HepG2 (cell line): ENCODE data around the gene PSENEN. TPM values are rescaled to one million over a fixed set of nuclear protein-coding genes. Genes with fewer than 3 reads are reported as not detected.

ENCODE experiments used
- ATAC-seq: fragments of 200-7000 bp; cut with Tn5 transposase; 3 replicates; pipeline ENCODE4 v1.9.1; 2020; ENCODE audit warnings: mild to moderate bottlenecking, moderate library complexity
- BruUV-seq: library from RNA; stranded (reverse); fragments of 400-500 nt; replicated peaks from 2 replicates; lab custom pipeline; 2021; lab: Mats Ljungman, UMichigan
- CTCF ChIA-PET: fragments of 300-600 bp; formaldehyde crosslinking; extraction: SDS; loops from one replicate; lab custom pipeline; 2021; ENCODE audit warnings: low total read pairs, inconsistent platforms, low intra/inter-chr PET ratio; lab: Yijun Ruan, JAX
- POLR2A ChIA-PET: fragments of 350-600 bp; sonication (Branson Sonifier 250); formaldehyde crosslinking; loops from one replicate; lab custom pipeline; 2020; ENCODE audit warnings: antibody characterized with exemption, inconsistent platforms; lab: Yijun Ruan, JAX
- DNase-seq: peaks from one replicate; pipeline ENCODE4 v3.0.0-alpha.2; 2015; ENCODE audit warnings: low spot score
- FAIRE-seq: peaks from 3 replicates; lab custom pipeline; 2011; peaks lifted over from hg19 to GRCh38; lab: Jason Lieb, UNC
- H2AFZ ChIP-seq: one replicate; pipeline ENCODE4 v1.6.1; 2011; ENCODE audit warnings: low read length, inconsistent platforms
- H3K27ac ChIP-seq: fragments of 300-600 bp; 3 replicates; pipeline ENCODE4 v1.8.0; 2011; ENCODE audit warnings: mixed run types, mild to moderate bottlenecking, mixed read lengths, low read length, inconsistent platforms; ENCODE audit not compliant: insufficient read depth; ENCODE audit errors: extremely low read length
- H3K27me3 ChIP-seq, 2 experiments: fragments of 200-600 bp in 1 of 2; 2 replicates in 1 of 2; 3 replicates in 1 of 2; pipeline versions ENCODE4 v1.6.0 to v1.8.0; 2011; ENCODE audit warnings: low read length in 2 of 2, mild to moderate bottlenecking in 2 of 2, moderate library complexity in 2 of 2, inconsistent platforms in 1 of 2; ENCODE audit not compliant: insufficient read depth in 2 of 2, control insufficient read depth in 1 of 2
- H3K36me3 ChIP-seq, 2 experiments: fragments of 200-600 bp in 1 of 2; replicated peaks in 1 of 2; 2 replicates in 1 of 2; 3 replicates in 1 of 2; pipeline versions ENCODE4 v1.5.1 to v1.8.0; 2011; ENCODE audit warnings: low read length in 2 of 2, inconsistent platforms in 1 of 2; ENCODE audit not compliant: insufficient read depth in 2 of 2, control insufficient read depth in 1 of 2
- H3K4me1 ChIP-seq: 2 replicates; pipeline ENCODE4 v1.5.1; 2012; ENCODE audit warnings: low read length, inconsistent platforms; ENCODE audit not compliant: insufficient read depth
- H3K4me2 ChIP-seq: 2 replicates; pipeline ENCODE4 v1.6.0; 2011; ENCODE audit warnings: low read depth, low read length, inconsistent platforms
- H3K4me3 ChIP-seq, 3 experiments: fragments of 200-600 bp in 1 of 3; sonication (generic), shearing (Covaris generic) in 1 of 3; replicated peaks in 1 of 3; 2 replicates each; pipeline ENCODE4 v1.5.1; 2011 to 2016; ENCODE audit warnings: low read length in 3 of 3, inconsistent platforms in 2 of 3, low read depth in 2 of 3, mild to moderate bottlenecking in 2 of 3, control low read depth in 1 of 3, mixed read lengths in 1 of 3; ENCODE audit not compliant: insufficient read depth in 1 of 3
- H3K79me2 ChIP-seq: one replicate; pipeline ENCODE4 v1.6.1; 2011; ENCODE audit warnings: low read length, inconsistent platforms; ENCODE audit not compliant: insufficient read depth
- H3K9ac ChIP-seq: 2 replicates; pipeline ENCODE4 v1.6.0; 2011; ENCODE audit warnings: mild to moderate bottlenecking, low read depth, low read length, inconsistent platforms; ENCODE audit not compliant: insufficient read depth
- H3K9me3 ChIP-seq: 2 replicates; pipeline ENCODE4 v1.5.1; 2012; ENCODE audit warnings: mild to moderate bottlenecking, low read length
- H4K20me1 ChIP-seq: 2 replicates; pipeline ENCODE4 v1.6.0; 2011; ENCODE audit warnings: inconsistent platforms, mild to moderate bottlenecking, low read length, moderate library complexity; ENCODE audit not compliant: insufficient read depth
- AGO1 ChIP-seq: fragments of 200-400 bp; formaldehyde crosslinking; IDR thresholded peaks from 2 replicates; pipeline ENCODE4 v1.6.1; 2017; ENCODE audit warnings: mild to moderate bottlenecking, low read depth, low read length, moderate library complexity; ENCODE audit not compliant: poor library complexity, severe bottlenecking
- AGO2 ChIP-seq: fragments of 200-400 bp; formaldehyde crosslinking; optimal IDR thresholded peaks from 2 replicates; pipeline ENCODE3; 2017; ENCODE audit warnings: mild to moderate bottlenecking, low read depth, low read length, moderate library complexity
- GATA4 ChIP-seq: sonication (generic); IDR thresholded peaks from 2 replicates; pipeline ENCODE4 v1.6.1; 2016; ENCODE audit warnings: antibody characterized with exemption, low read depth, borderline replicate concordance
- GRHL1 ChIP-seq: sonication (generic); formaldehyde crosslinking; conservative IDR thresholded peaks from 2 replicates; pipeline ENCODE4 v1.8.0; 2022; ENCODE audit warnings: missing genetic modification reagents
- HDAC1 ChIP-seq: sonication (generic); formaldehyde crosslinking; IDR thresholded peaks from 2 replicates; pipeline ENCODE4 v1.5.1; 2020; ENCODE audit warnings: mild to moderate bottlenecking, missing genetic modification reagents
- HOXA5 ChIP-seq: sonication (generic); formaldehyde crosslinking; IDR thresholded peaks from 2 replicates; pipeline ENCODE4 v1.4.0; 2020; ENCODE audit warnings: missing genetic modification reagents
- MAX ChIP-seq: IDR thresholded peaks from 2 replicates; pipeline ENCODE4 v1.6.1; 2012; ENCODE audit warnings: inconsistent platforms
- MED13 ChIP-seq: sonication (generic); formaldehyde crosslinking; IDR thresholded peaks from 2 replicates; pipeline ENCODE4 v1.5.0; 2020; ENCODE audit warnings: missing genetic modification reagents
- NFE2L2 ChIP-seq: fragments of 150-350 bp; IDR thresholded peaks from 2 replicates; pipeline ENCODE4 v1.6.1; 2014; ENCODE audit warnings: low read length
- PHB2 ChIP-seq: fragments of 450-650 bp; IDR thresholded peaks from 2 replicates; pipeline ENCODE4 v1.6.1; 2018; ENCODE audit not compliant: partially characterized antibody
- POLR2G ChIP-seq: fragments of 200-400 bp; formaldehyde crosslinking; IDR thresholded peaks from 2 replicates; pipeline ENCODE4 v1.6.1; 2018; ENCODE audit warnings: mild to moderate bottlenecking, low read depth, low read length, moderate library complexity
- RXRA ChIP-seq: sonication (generic); formaldehyde crosslinking; IDR thresholded peaks from 2 replicates; pipeline ENCODE4 v1.5.1; 2020; ENCODE audit warnings: missing genetic modification reagents
- SATB2 ChIP-seq: sonication (generic); formaldehyde crosslinking; IDR thresholded peaks from 2 replicates; pipeline ENCODE4 v1.5.0; 2020; ENCODE audit warnings: missing genetic modification reagents
- SETDB1 ChIP-seq: sonication (generic); formaldehyde crosslinking; IDR thresholded peaks from 2 replicates; pipeline ENCODE4 v1.5.1; 2020; ENCODE audit warnings: missing genetic modification reagents, mild to moderate bottlenecking, borderline replicate concordance
- SMC3 ChIP-seq: IDR thresholded peaks from 2 replicates; pipeline ENCODE4 v1.6.1; 2011; ENCODE audit warnings: low read length, improper control_type of control experiment
- WIZ ChIP-seq: sonication (generic); formaldehyde crosslinking; IDR thresholded peaks from 2 replicates; pipeline ENCODE4 v1.5.1; 2020; ENCODE audit warnings: mild to moderate bottlenecking, missing genetic modification reagents
- ZBTB42 ChIP-seq: sonication (generic); formaldehyde crosslinking; IDR thresholded peaks from 2 replicates; pipeline ENCODE4 v1.5.0; 2020; ENCODE audit warnings: mild to moderate bottlenecking, missing genetic modification reagents
- ZNF484 ChIP-seq: sonication (generic); formaldehyde crosslinking; IDR thresholded peaks from 2 replicates; pipeline ENCODE4 v1.5.1; 2020; ENCODE audit warnings: mild to moderate bottlenecking, low read depth, missing genetic modification reagents, borderline replicate concordance
- ZNF496 ChIP-seq: sonication (generic); formaldehyde crosslinking; IDR thresholded peaks from 2 replicates; pipeline ENCODE4 v1.8.1; 2023; ENCODE audit warnings: mild to moderate bottlenecking, moderate library complexity, missing genetic modification reagents; ENCODE audit not compliant: insufficient replicate concordance
- WGBS: methylation state at CpG from one replicate; pipeline ENCODE4 v1.1.6; 2017; ENCODE audit warnings: low lambda C conversion rate; 5-methylcytosine and 5-hydroxymethylcytosine counted together
- in situ Hi-C: cut with HindIII; loops from 2 replicates; pipeline ENCODE4 v1.10.0; 2017; ENCODE audit warnings: low pct_unique_long_range_greater_than_20kb; ENCODE audit not compliant: extremely low pct_ligation_motif_present
- intact Hi-C: fragments of 100-400 bp; cut with micrococcal nuclease; formaldehyde crosslinking; loops from one replicate; pipeline ENCODE4 v1.10.0; 2022; ENCODE audit not compliant: unreplicated experiment
- polyA plus RNA-seq, 8 experiments: library from polyadenylated mRNA; depleted of rRNA in 3 of 8; stranded (reverse) in 7 of 8; unstranded in 1 of 8; fragments of >200 nt; fragmentation: Illumina TruSeq in 4 of 8; extraction: Trizol in 4 of 8; gene quantifications; 2 replicates each; pipeline versions ENCODE4 v1.2.1 to v1.2.3, GENCODE V29; 2011 to 2016; ENCODE audit warnings: low read depth in 4 of 8, missing spikeins in 1 of 8, mixed read lengths in 1 of 8; ENCODE audit not compliant: insufficient read depth in 1 of 8
- total RNA-seq, 5 experiments: library from RNA; depleted of rRNA; stranded (reverse); fragments of >200 nt; fragmentation: Illumina TruSeq; extraction: Trizol; gene quantifications; 2 replicates each; pipeline ENCODE4 v1.2.3, GENCODE V29; 2016; ENCODE audit warnings: low read depth in 1 of 5

The PSENEN gene
- total and polyA plus RNA-seq, 2 of the 13 experiments (the other 11 are each of a cell fraction or from before 2014, with no cell fraction given), result 16.9 to 34.2 TPM

- no TSS peak for BruUV-seq
- 88% methylated on average over 24 of the region's 29 CpGs for WGBS
- Histone ChIP-seq H3K4me1 (peaks cover 27% of the 10 kb centered on the region), H3K27ac (peak overlapping the region; percentile 89), H2AFZ (no peak overlapping the region), H3K27me3 (no peaks in the 10 kb centered on the region), H3K9me3 (no peaks in the 10 kb centered on the region), H4K20me1 (no peaks in the 10 kb centered on the region), H3K36me3 (peaks cover 14 to 43% of the 10 kb centered on the region in 2 experiments; a peak in 4 of 5 replicates), H3K4me2 (peak overlapping the region; percentile 84), H3K9ac (peak overlapping the region; percentile 70), H3K79me2 (no peaks in the 10 kb centered on the region), H3K4me3 (peak overlapping the region; percentile 65 to 84 (median 80))
- CTCF ChIA-PET, result interaction anchor here (1.4 kb wide), 1 partner anchor 46 kb away, joined by 3 read pairs; no protein-coding TSS in a partner anchor
- FAIRE-seq (no peak), ATAC-seq (no peak), DNase-seq (no peak)
- POLR2A ChIA-PET, result interaction anchor here (1.0 to 4.6 kb wide), 15 partner anchors 9 to 192 kb away, joined by 3 to 69 read pairs (median 7); partner anchors contain the start of genes HSPB6, LIN37 and PROSER3
- intact Hi-C loops (loop anchor here (2.0 to 10.0 kb wide), 2 partner anchors 21 to 45 kb away; partner anchors contain the start of gene KMT2B), in situ Hi-C loops (no loop called here)
- TF ChIP-seq SETDB1 (CRISPR knock-in tag), result no peak
- TF ChIP-seq WIZ (CRISPR knock-in tag), result no peak
- TF ChIP-seq GATA4, result no peak
- TF ChIP-seq ZNF484, result no peak
- no peak for TF ChIP-seq HDAC1 (CRISPR knock-in tag)
- no peak for TF ChIP-seq SMC3
- no peak for TF ChIP-seq RXRA (CRISPR knock-in tag)
- no peak for TF ChIP-seq SATB2 (CRISPR knock-in tag)
- peak; percentile 95 for TF ChIP-seq AGO2
- TF ChIP-seq HOXA5 (CRISPR knock-in tag), result no peak
- TF ChIP-seq POLR2G, result peak; percentile 49
- TF ChIP-seq ZNF496 (CRISPR knock-in tag), result no peak
- TF ChIP-seq NFE2L2, result no peak
- TF ChIP-seq MED13 (CRISPR knock-in tag), result no peak
- peak; percentile 8 for TF ChIP-seq AGO1
- TF ChIP-seq MAX, result no peak
- no peak for TF ChIP-seq ZBTB42 (CRISPR knock-in tag)
- no peak for TF ChIP-seq GRHL1
- no peak for TF ChIP-seq PHB2
Observed at GRCh38 chr19:35739275-35740107, 6.0 kb upstream of the PSENEN start.
